Stimulated activated CD4-positive, alpha-beta T cell treated with anti-CD3 and anti-CD28 coated beads, Interleukin-1b, Interleukin-23, amount 100 ng/mL, for 1 hour (primary cell): ENCODE measurements around the gene ATXN2.
A peak's percentile ranks its signal among the peaks of the same experiment; 100 is the strongest.
"Not testable (repeated sequence)": the region's sequence is repeated elsewhere in the genome, so short reads cannot be mapped to it uniquely, and the experiment has no call there.

Source experiments
- DNase-seq, 2 donors: peaks; one replicate each; pipeline ENCODE4 v3.0.0-alpha.2; 2020; ENCODE audit warnings: low read depth in 2 of 2

ATXN2 gene

DNA sequence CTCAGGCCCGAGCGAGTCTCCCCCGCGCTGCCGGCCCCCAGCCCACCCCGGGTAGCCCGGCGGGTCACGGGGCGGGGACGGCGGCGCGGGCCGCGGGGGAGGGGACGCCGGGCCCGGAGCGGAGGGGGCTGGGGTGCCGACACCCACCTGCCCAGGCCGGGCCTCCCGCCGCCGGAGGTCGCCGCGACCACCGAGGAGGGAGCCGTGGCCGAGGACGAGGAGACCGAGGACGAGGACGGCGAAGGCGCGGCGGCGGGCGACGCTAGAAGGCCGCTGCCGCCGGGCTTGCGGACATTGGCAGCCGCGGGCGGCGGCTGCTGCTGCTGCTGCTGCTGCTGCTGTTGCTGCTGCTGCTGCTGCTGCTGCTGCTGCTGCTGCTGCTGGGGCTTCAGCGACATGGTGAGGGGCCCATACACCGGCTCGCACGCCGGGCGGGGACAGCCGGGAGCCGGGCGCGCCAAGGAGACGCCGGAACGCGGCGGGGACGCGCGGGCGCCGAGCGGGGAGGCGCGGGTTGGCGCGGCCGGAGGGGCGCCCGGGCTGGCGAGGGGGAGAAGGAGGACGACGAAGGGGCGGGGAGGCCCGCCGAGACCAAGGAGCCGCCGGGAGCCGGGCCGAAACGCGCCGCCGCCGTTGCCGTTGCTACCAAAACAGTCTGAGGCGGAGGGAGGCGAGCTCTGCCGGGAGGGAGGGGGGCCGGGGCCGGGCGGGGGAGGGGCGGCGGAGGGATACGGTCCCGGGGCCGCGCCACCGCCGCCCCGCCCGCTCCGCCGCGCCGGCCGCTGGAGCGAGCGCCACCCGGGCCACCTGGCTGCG, at the start of gene ATXN2:
ATXN2 (minus strand) TSS at position 679 of the 816 bp plus-strand sequence; CDS start at position 398, 281 bp downstream.
- DNase-seq, result peak; percentile 19 to 46

DNA sequence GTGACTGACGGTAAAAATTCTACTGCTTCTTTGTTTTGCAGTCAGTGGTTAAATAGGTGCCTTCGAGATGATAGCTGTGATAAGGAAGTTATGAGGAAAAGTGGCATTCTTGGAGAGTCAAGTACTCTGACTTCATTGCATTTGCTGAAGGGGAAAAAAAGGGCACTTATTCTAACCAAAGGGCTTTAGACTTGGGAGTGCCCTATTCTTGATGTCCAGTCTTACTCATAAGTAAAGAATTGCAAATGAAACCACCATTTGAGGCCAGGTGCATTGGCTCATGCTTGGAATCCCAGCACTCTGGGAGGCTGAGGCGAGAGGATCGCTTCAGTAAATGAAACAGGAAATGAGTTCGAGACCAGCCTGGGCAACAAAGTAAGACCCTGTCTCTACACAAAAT, 46.3 kb upstream of the ATXN2 start:
- no peak for DNase-seq

DNA sequence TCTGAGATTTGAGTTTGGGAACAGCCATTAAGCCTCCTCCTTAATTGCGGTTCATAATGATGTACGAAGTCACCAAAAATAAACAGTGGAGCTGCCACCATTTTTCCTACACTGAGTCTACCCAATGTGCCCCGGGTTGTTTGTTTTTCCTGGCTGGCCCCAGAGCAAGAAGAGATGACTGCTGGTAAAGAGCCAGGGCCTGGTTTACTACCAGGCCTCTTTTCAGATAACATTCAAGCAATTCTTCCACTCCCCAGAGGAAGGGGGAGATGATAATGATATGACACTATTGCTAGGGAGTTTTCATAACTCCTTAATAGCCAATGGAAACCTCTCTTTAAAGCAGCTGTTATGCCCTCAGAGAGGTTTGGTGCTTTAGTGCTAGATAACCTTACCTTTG, 44.3 kb upstream of the ATXN2 start:
- no peak for DNase-seq

- DNase-seq, result no peak
Measured at GRCh38 chr12:111642681-111643426, 43.7 kb upstream of the ATXN2 start.

DNA sequence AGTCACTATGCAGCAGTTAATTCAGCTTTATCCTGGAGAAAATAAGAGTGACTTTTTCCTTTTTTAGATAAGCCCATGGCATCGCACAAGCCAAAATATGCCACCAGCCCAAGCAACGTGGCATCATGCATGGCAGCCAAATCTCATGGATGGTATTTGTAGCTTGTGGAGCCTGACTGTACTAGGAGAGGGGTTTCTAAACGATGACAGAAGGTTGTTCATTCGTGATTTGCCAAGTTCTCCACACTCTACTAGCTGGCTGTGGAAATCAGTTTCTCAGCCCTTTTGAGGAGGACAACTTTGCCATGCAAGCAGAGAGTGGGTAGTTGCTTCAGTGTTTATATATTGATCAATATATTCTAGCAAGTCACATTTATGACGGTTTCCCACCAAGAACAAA, 41.4 kb upstream of the ATXN2 start:
- no peak for DNase-seq

DNA sequence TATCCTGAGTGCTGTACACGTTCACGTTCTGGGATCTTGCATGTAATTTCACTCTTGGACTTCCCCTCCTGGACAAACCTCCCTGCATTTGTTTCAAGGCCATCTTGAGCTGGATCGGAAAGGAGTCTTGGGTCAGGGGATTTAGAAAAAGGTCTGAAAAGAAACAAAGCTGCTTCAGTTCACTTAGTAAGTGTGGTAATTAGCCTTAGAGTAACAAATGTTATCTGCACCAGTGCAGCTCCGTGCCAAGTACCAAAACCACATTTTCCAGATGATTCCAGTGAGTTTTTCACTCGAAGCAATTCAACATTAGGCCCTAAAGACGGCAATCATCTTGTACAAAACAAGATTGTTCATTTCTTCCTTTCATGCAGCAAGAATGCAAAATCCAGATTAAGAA, 39.4 kb upstream of the ATXN2 start:
- no peak for DNase-seq

DNA sequence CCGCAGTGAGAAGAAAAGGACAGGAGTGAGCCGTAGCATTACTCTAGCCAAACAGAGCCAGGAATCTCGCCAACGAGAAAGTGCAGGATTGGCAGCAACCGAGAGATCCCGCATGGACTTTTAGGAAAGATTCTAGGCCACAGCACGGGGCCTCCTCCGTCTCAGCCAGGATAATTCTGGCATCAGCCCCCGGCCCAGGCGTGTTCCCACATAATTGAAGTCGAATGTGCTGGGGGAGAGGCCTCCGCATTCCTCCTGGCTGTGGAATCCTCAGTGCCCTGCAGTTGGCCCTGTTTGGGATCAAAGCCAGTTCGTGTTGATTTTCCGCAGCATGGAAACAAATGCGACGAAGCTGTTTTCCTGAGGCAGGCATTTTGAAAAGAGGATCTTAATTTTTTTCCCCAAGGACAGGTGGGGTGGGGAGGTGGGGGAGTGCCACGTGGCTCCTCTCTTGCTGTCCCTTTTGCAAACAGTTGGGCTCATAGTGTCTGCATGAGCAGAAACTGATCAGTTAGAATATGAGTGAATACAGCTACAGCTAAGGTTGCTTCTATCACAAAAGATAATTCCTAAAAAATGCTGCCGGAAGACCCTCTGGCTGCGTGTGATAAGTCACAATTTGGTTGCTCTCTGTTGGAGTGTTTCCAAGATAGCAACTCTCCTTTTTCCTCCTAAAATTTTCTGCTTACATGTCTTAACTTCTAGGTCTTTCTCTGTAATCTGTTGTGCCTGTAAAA, 37.3 kb upstream of the ATXN2 start:
- no peak for DNase-seq

DNA sequence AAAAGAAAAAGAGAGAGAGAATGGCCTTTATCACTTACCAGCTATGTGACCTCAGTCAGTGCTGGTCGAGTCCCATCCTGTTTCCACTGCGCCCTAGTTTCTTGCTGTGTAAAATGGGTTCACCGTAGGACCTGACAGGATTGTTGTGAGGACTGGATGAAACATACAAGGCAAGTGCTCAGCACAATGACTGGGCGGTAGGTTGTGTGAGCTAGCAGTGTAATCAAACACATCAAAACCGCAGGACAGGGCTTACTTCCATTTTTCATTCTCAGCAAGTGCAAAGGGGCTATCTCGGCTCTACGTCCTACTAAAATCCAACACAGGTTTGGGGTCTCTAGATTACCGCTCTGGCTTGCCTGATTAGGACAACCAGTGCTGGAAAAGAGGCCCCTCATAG, 36.4 kb upstream of the ATXN2 start:
- no peak for DNase-seq

- DNase-seq, result no peak
Measured at GRCh38 chr12:111628505-111629260, 29.6 kb upstream of the ATXN2 start.

DNA sequence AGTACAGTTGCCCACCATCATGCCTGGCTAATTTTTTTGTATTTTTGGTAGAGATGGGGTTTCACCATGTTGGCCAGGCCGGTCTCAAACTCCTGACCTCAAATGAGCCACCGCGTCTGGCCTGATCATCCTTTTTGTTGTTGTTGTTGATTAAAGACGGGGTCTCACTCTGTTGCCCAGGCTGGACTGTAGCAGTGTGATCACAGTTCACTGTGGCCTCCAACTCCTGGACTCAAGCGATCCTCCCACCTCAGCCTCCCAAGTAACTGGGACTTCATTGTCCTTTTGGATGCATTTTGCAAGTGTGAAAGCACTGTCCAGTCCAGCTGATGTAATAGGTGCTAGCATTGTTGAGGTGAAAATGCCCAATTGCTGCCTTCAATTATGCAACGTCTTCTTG, 27.1 kb upstream of the ATXN2 start:
- DNase-seq, result no peak

DNA sequence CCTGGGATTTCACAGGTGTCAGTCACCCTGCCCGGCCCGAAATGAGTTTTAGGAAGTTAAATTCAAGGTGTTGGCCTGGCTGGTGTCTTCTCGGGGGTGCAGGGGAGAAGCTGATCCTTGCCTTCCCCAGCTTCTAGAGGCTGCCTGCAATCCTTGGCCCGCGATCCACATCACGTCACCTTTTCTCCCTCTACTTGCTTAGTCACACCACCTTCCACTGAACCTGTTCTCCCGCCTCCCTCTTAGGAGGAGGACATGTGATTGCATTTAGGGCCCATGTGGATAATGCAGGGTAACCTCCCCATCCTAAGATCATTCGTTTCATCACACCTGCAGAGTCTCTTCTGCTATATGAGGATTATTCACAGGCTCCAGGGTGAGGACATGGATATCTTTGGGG, 25.4 kb upstream of the ATXN2 start:
- DNase-seq, result no peak

DNA sequence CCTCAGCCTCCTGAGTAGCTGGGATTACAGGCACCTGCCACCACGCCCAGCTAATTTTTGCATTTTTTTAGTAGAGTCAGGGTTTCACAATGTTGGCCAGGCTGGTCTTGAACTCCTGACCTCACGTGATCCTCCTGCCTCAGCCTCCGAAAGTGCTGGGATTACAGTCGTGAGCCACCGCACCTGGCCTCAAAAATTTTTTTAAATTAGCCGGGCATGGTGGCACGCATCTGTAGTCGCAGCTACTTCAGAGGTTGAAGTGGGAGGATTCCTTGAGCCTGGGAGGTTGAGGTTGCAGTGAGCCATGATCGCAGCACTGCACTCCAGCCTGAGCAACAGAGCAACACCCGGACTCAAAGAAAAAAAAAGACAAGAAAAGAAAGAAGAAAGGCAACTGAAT, 18.7 kb upstream of the ATXN2 start:
- DNase-seq, result not testable (repeated sequence)

DNA sequence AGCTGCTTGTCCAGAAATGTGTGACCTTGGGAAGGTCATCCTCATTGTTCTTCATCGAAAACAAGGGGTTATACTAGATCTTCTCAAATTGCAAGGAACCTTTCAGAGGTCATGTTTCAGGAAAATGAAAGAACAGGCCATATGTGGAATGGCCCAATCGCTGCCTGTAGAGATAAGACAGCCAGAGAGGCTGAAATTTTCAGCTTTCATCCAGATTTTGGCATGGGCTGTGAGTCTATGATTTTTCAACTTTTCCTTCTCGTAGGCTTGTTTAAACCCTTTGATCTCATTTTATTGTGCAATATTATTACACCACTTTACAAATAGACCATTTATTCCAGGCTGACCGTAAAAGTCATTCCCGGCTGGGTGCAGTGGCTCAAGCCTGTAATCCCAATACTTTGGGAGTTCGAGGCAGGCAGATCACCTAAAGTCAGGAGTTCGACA, 17.1 kb upstream of the ATXN2 start:
- no peak for DNase-seq

GRCh38 chr12:111607239-111607638, 8.1 kb upstream of the ATXN2 start:
- no peak for DNase-seq

DNA sequence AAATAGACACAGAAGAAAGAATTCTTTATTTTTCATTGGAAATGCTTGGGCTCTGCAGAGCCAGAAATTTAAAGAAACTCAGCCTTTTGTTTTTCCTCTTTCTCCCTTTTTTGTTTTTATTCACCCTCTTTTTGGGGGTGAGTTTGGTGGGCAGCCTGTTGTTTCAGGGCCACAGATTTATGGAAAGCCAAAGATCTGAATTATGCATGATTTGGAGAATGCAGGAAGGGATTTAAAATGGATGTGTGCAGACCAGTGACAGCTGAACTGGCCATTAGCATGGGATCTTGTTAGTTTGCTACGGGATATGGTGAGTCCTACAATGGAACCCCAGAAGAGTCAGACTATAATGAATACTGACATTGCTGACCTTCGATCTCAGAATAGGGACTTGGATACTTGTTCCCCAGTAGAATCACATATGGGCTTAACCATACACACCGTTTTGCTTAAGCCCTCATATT, 7.7 kb upstream of the ATXN2 start:
- no peak for DNase-seq

DNA sequence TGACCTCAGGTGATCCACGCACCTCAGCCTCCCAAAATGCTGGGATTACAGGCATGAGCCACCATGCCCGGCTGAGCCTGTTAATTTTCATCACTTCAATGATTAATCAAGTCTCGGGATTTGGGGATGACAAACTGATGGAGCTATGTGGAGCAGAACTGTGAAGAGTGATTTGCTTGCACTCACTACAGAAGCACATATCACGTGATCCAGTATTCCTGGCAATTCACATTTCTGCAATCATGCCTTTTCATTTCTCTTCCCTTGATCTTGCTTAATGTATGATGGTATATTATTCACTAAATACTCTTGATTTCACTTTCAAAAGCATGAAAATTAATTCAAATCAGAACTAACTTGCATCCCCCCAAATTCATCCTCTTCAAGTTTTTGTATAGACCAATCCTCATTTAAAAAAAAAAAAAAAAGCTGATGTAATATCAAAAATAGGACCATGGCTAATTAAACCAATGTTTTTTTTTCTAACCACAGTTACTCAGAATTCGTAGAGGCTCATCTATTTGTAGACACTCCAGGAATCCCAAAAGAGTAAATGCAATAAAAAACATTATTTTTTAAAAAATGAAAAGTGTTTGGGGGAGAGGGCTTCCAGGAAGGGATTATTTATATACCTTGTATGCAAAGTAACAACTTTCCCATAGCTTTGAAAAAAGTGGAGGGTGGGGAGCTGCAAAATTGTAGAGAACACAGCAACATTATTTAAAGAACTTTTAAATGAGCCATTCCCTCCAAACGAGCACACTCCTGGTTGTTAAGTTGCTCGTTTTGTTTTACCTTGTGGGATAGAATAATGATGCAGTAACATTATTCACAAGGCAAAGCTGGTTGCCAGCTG, 7.0 kb upstream of the ATXN2 start:
- no peak for DNase-seq

DNA sequence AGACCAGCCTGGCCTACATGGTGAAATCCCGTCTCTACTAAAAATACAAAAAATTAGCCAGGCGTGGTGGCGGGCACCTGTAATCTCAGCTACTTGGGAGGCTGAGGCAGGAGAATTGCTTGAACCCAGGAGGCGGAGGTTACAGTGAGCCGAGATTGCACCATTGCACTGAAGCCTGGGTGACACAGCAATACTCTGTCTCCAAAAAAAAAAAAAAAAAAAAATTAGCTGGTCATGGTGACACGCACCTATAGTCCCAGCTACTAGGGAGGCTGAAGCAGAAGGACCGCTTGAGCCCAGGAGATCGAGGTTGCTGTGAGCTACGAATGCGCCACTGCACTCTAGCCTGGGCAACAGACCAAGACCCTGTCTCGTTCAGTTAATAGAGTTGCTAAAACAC, 3.7 kb upstream of the ATXN2 start:
- not testable (repeated sequence) for DNase-seq

DNA sequence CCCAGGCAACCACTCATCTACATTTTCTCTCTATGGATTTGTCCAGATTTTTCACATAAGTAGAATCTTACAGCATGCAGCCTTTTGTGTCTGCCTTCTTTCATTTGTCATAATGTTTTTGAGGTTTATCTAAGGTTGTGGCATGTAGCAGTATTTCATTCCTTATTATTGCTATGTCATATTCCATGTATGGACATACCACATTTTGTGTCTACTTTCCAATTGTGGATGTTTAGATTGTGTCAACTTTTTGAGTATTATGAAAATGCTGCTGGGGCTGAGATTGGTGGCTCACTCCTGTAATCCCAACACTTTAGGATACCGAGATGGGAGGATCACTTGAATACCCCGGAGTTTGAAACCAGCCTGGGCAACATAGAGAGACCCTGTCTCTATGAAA, 3.2 kb upstream of the ATXN2 start:
- DNase-seq, result no peak

- DNase-seq, result not testable (repeated sequence)
Measured at GRCh38 chr12:111600986-111601385, 1.9 kb upstream of the ATXN2 start.

DNA sequence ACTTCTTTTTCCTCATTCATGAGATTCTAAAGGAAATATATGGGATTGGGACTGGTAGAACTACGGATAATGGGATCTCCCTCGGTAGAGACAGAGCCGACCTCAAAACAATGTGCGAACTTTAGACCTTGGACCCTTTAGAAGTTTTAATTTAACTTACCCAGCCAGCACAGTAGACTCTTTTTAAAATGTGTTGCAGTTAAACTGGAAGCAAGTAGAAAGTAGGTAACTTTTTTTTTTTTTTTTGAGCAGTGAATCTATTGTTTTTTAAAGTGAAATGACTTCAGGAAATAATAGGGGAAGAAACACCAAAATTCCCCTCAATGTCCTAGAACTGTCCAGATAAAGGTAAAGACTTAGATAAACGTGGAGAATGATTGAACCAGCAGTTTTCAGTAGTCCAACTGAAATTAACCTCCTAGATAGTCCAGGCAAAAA, 1.1 kb upstream of the ATXN2 start:
- no peak for DNase-seq
